Gastroesophageal sphincter (tissue), 4 donors: ENCODE data around the gene INO80B. TPM values are rescaled to one million over a fixed set of nuclear protein-coding genes. Genes with fewer than 3 reads are reported as not detected.

Experiments
- ATAC-seq: fragments of 150-250 bp; one replicate; pipeline ENCODE4 v1.9.1; 2016; ENCODE audit warnings: mild to moderate bottlenecking, moderate library complexity
- H3K27ac ChIP-seq, 4 donors: fragments of 200-600 bp; sonication (generic) in 3 of 4; 1 replicate in 3 of 4; 2 replicates in 1 of 4; pipeline ENCODE4 v1.5.1; 2016 to 2019
- H3K27me3 ChIP-seq: fragments of 200-600 bp; sonication (generic); one replicate; pipeline ENCODE4 v1.5.1; 2019
- H3K36me3 ChIP-seq, 2 donors: fragments of 200-600 bp; sonication (generic); one replicate each; pipeline ENCODE4 v1.5.1; 2019; ENCODE audit warnings: control low read depth in 1 of 2
- H3K4me1 ChIP-seq, 3 donors: fragments of 200-600 bp; sonication (generic); 1 replicate in 2 of 3; 2 replicates in 1 of 3; pipeline ENCODE4 v1.5.1; 2016 to 2019; ENCODE audit warnings: control low read depth in 2 of 3
- H3K4me3 ChIP-seq, 2 donors: fragments of 200-600 bp; sonication (generic); one replicate each; pipeline ENCODE4 v1.5.1; 2019; ENCODE audit warnings: mild to moderate bottlenecking in 1 of 2, moderate library complexity in 1 of 2
- H3K9me3 ChIP-seq, 3 donors: fragments of 200-600 bp; sonication (generic); one replicate each; pipeline ENCODE4 v1.5.1; 2017 to 2019; ENCODE audit warnings: control low read depth in 2 of 3
- EP300 ChIP-seq: sonication (generic); formaldehyde crosslinking; IDR thresholded peaks from one replicate; pipeline ENCODE4 v1.6.1; 2017; ENCODE audit warnings: antibody characterized with exemption, mild to moderate bottlenecking
- POLR2A ChIP-seq, 2 donors: fragments of 450-650 bp; IDR thresholded peaks; one replicate each; pipeline ENCODE4 v1.6.1; 2017; ENCODE audit warnings: antibody characterized with exemption in 2 of 2, mild to moderate bottlenecking in 2 of 2, moderate library complexity in 1 of 2
- POLR2AphosphoS5 ChIP-seq: sonication (generic); formaldehyde crosslinking; IDR thresholded peaks from one replicate; pipeline ENCODE4 v1.6.1; 2017; ENCODE audit warnings: antibody characterized with exemption
- WGBS, 2 donors: methylation state at CpG; one replicate each; pipeline ENCODE4 v1.1.5; 2018; ENCODE audit warnings: low coverage in 1 of 2; 5-methylcytosine and 5-hydroxymethylcytosine counted together
- total RNA-seq, 4 donors: library from RNA; depleted of rRNA; stranded (reverse); fragments of >200 nt; gene quantifications; one replicate each; pipeline ENCODE4 v1.1.0, GENCODE V29; 2016
- TF ChIP-seq, protein P1 (sequence below), 4 experiments: fragments of 200-600 bp in 2 of 4; fragments of 450-650 bp in 2 of 4; sonication (generic) in 1 of 4; IDR thresholded peaks; one replicate each; pipeline ENCODE4 v1.5.1; 2017 to 2019; ENCODE audit warnings: antibody characterized with exemption in 4 of 4, mild to moderate bottlenecking in 2 of 4, moderate library complexity in 2 of 4

Gene INO80B
- total RNA-seq, 4 donors from 2014 or later: 14.3 to 26.4 (median 19.2) TPM

GRCh38 chr2:74425523-74425922 is 29.4 kb upstream of the INO80B start:
- H3K9me3 ChIP-seq: no peaks in the 10 kb centered on the region
- H3K27ac ChIP-seq: no peak overlapping the region
- H3K4me3 ChIP-seq: no peak overlapping the region
- H3K4me1 ChIP-seq: peaks cover 0 to 15% (median 0%) of the 10 kb centered on the region in 3 donors
- H3K36me3 ChIP-seq: peaks cover 0 to 61% of the 10 kb centered on the region in 2 donors
- H3K27me3 ChIP-seq: no peaks in the 10 kb centered on the region
- WGBS, 2 donors: 80 to 84% methylated on average over 5 to 6 of the region's 7 CpGs
- ATAC-seq: no peak
- TF ChIP-seq POLR2AphosphoS5 (no peak), EP300 (no peak), POLR2A (IDR thresholded peaks at IDR 0.05) (no peak)
- TF ChIP-seq, protein P1, sequence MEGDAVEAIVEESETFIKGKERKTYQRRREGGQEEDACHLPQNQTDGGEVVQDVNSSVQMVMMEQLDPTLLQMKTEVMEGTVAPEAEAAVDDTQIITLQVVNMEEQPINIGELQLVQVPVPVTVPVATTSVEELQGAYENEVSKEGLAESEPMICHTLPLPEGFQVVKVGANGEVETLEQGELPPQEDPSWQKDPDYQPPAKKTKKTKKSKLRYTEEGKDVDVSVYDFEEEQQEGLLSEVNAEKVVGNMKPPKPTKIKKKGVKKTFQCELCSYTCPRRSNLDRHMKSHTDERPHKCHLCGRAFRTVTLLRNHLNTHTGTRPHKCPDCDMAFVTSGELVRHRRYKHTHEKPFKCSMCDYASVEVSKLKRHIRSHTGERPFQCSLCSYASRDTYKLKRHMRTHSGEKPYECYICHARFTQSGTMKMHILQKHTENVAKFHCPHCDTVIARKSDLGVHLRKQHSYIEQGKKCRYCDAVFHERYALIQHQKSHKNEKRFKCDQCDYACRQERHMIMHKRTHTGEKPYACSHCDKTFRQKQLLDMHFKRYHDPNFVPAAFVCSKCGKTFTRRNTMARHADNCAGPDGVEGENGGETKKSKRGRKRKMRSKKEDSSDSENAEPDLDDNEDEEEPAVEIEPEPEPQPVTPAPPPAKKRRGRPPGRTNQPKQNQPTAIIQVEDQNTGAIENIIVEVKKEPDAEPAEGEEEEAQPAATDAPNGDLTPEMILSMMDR (IDR thresholded peaks at IDR 0.05): no peak

DNA sequence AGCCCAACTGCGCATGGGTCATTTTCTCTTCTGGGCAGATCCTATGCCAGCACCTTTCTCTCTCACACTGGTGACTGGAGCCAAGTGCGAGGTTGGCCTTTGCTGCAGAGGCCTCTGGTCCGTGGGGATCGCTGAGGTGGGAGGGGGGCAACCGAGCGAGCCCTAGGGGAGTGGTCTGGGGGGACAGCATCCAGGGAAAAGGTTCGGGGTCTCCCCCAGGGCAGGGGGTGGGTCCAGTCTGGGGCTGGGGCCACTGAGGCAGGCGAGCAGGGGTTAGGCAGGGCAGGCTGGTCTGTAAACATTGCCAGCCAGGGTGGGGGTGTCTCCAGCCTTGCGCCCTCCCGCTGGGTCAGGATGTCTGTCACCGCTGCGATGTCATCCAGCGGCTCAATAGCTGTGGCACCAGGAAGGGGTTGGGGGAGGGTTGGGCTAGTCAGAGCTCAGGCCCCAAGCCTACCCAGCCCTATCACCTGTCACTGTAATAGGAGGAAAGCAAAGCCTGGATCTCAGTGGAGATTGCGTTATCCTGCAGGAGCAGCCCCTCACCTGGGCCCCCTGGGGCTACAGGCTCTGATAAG is 28.6 kb upstream of the INO80B start:
- peaks cover 0 to 7% (median 0%) of the 10 kb centered on the region in 3 donors for H3K4me1 ChIP-seq
- no peak for TF ChIP-seq POLR2AphosphoS5
- H3K27me3 ChIP-seq: no peaks in the 10 kb centered on the region
- H3K36me3 ChIP-seq: peaks cover 0 to 68% of the 10 kb centered on the region in 2 donors
- WGBS, 2 donors: 100% methylated on average over 1 of the region's 14 CpGs; no CpG with 5 or more reads in 1 of the 2 donors
- no peak overlapping the region for H3K4me3 ChIP-seq
- no peak for ATAC-seq
- H3K27ac ChIP-seq: no peak overlapping the region
- no peaks in the 10 kb centered on the region for H3K9me3 ChIP-seq

- Histone ChIP-seq H3K4me3 (no peak overlapping the region), H3K27me3 (no peaks in the 10 kb centered on the region), H3K36me3 (peaks cover 0 to 81% of the 10 kb centered on the region in 2 donors), H3K4me1 (no peaks in the 10 kb centered on the region), H3K27ac (no peak overlapping the region), H3K9me3 (no peaks in the 10 kb centered on the region)
- ATAC-seq: no peak
- WGBS, 2 donors: no CpG with 5 or more reads among the region's 3 CpGs
- TF ChIP-seq EP300 (no peak), POLR2AphosphoS5 (no peak), POLR2A (IDR thresholded peaks at IDR 0.05) (no peak)
- TF ChIP-seq, protein P1 (IDR thresholded peaks at IDR 0.05): no peak
Measured at GRCh38 chr2:74427551-74427950, 27.3 kb upstream of the INO80B start.

DNA sequence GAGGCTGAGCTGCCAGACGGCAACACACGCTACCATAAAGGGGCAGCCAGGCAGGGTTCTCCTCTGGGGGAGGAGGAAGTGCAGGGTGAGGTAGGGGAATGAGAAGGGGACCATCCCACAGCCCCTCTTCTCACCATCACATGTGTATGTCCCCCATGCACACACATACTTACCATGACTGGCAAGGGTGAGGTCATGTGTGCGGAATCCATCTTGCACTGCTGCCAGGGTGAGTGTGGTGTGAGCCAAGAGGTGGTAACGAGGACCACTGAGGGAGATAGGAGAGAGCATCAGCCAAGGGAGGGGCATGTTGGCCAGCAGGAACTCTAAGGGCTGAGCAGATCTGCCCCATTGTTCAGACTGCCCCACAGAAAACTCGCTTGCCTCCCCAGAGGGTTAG is 26.2 kb upstream of the INO80B start:
- no peak overlapping the region for H3K4me3 ChIP-seq
- no peak overlapping the region for H3K27ac ChIP-seq
- no peaks in the 10 kb centered on the region for H3K9me3 ChIP-seq
- TF ChIP-seq POLR2AphosphoS5: no peak
- TF ChIP-seq EP300: no peak
- TF ChIP-seq POLR2A (IDR thresholded peaks at IDR 0.05): no peak
- TF ChIP-seq, protein P1 (IDR thresholded peaks at IDR 0.05): no peak
- H3K27me3 ChIP-seq: no peaks in the 10 kb centered on the region
- H3K4me1 ChIP-seq: no peaks in the 10 kb centered on the region
- ATAC-seq: no peak
- peaks cover 0 to 82% of the 10 kb centered on the region in 2 donors for H3K36me3 ChIP-seq
- 50 to 73% methylated on average over 1 to 3 of the region's 5 CpGs for WGBS, 2 donors

DNA sequence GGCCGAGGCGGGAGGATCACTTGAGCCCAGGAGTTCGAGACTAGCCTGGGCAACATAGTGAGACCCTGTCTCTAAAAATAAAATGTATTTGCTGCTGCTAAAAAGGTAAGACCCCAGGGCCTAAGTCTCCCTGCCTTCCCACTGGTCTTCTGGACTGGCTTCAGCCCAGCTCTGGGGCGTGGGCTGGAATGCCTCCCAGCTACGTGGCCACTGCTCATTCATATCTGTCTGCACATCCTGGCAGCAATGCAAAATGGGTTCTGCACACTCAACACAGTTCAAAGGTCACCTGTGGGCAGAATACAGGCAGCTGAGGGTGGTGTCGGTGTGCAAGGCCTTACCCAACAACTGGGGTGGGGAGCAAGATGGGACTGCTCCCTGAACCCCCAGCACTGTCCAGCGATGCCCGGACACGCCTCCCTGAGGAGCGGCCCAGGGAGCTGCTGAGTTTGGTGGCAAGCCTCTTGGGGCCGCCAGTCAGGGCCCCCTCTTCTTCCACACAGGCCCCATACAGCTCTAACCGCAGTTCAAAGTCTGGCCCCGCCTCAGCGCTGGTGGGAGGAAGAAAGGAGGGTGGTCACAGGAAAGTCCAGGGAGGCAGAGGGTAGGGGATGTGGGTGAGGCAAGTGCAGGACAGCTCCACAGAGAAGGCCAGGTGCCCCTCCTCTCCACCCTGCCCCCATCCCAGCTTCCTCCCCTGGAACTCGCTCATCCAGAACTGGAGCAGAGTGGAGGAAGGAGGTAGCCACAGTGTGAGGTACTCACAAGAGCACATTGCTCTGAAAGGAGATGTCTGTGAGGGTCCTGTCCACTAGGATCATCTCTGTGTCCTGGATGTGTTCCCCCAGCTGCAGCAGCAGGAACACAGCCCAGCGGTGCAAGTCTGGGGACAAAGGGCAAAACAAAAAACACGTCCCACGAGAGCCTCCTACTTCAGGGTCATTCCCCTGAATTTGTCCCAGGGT is 25.1 kb upstream of the INO80B start:
- Histone ChIP-seq H3K36me3 (peaks cover 0 to 79% of the 10 kb centered on the region in 2 donors), H3K4me3 (no peak overlapping the region), H3K4me1 (no peaks in the 10 kb centered on the region), H3K27ac (no peak overlapping the region), H3K9me3 (no peaks in the 10 kb centered on the region), H3K27me3 (no peaks in the 10 kb centered on the region)
- TF ChIP-seq POLR2A (IDR thresholded peaks at IDR 0.05): no peak
- TF ChIP-seq, protein P1 (IDR thresholded peaks at IDR 0.05): no peak
- TF ChIP-seq POLR2AphosphoS5: no peak
- TF ChIP-seq EP300: no peak
- 90 to 93% methylated on average over 2 to 3 of the region's 18 CpGs for WGBS, 2 donors
- ATAC-seq: no peak
